Body of pancreas (tissue), 4 donors: ENCODE data around the gene NEUROG3.

ENCODE experiments used
- POLR2A ChIP-seq, 3 donors: fragments of 450-650 bp; IDR thresholded peaks; one replicate each; pipeline ENCODE4 v1.6.1; 2016; ENCODE audit warnings: antibody characterized with exemption in 3 of 3, mild to moderate bottlenecking in 2 of 3
- TF ChIP-seq, protein P1 (sequence below), 7 experiments: fragments of 450-650 bp in 4 of 7; fragments of 200-600 bp in 3 of 7; sonication (generic) in 3 of 7; IDR thresholded peaks; one replicate each; pipeline ENCODE4 v1.5.1; 2016 to 2019; ENCODE audit warnings: antibody characterized with exemption in 7 of 7

DNA sequence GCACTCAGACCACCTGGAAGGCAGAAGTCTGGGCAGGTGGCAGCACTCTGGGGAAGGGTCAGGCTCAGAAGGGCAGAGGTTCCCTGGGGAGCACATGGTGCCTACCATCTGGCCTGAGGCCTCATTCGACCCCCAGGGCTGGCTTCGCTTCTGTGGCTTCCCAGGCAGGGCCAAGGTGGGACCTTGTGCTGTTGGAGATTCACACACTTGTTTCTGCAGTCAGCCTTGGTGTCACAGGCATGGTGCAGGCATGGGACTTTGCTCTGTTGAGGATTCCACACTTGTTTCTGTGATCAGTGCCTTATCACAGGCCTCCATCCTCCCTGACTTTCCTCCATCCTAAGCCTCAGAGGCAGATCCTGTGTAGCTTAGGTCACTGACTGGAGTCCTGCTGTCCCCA lies 45.5 kb upstream of the NEUROG3 start:
- TF ChIP-seq, protein P1, sequence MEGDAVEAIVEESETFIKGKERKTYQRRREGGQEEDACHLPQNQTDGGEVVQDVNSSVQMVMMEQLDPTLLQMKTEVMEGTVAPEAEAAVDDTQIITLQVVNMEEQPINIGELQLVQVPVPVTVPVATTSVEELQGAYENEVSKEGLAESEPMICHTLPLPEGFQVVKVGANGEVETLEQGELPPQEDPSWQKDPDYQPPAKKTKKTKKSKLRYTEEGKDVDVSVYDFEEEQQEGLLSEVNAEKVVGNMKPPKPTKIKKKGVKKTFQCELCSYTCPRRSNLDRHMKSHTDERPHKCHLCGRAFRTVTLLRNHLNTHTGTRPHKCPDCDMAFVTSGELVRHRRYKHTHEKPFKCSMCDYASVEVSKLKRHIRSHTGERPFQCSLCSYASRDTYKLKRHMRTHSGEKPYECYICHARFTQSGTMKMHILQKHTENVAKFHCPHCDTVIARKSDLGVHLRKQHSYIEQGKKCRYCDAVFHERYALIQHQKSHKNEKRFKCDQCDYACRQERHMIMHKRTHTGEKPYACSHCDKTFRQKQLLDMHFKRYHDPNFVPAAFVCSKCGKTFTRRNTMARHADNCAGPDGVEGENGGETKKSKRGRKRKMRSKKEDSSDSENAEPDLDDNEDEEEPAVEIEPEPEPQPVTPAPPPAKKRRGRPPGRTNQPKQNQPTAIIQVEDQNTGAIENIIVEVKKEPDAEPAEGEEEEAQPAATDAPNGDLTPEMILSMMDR (IDR thresholded peaks at IDR 0.05), result no peak
- no peak for TF ChIP-seq POLR2A (IDR thresholded peaks at IDR 0.05)
